Fibroblast of mammary gland (primary cell): ENCODE measurements around the gene NFIA.

Experiments
- DNase-seq: peaks from one replicate; pipeline ENCODE4 v3.0.0-alpha.2; 2010; ENCODE audit warnings: low read depth
- H3K4me3 ChIP-seq: 2 replicates; pipeline ENCODE4 v1.5.1; 2011; ENCODE audit warnings: low read depth, mild to moderate bottlenecking, low read length, moderate library complexity; ENCODE audit not compliant: control insufficient read depth
- CTCF ChIP-seq: conservative IDR thresholded peaks from 2 replicates; pipeline ENCODE4 v1.5.1; 2011; ENCODE audit warnings: low read depth, low read length, inconsistent platforms; ENCODE audit not compliant: control insufficient read depth, insufficient read depth

The NFIA gene

DNA sequence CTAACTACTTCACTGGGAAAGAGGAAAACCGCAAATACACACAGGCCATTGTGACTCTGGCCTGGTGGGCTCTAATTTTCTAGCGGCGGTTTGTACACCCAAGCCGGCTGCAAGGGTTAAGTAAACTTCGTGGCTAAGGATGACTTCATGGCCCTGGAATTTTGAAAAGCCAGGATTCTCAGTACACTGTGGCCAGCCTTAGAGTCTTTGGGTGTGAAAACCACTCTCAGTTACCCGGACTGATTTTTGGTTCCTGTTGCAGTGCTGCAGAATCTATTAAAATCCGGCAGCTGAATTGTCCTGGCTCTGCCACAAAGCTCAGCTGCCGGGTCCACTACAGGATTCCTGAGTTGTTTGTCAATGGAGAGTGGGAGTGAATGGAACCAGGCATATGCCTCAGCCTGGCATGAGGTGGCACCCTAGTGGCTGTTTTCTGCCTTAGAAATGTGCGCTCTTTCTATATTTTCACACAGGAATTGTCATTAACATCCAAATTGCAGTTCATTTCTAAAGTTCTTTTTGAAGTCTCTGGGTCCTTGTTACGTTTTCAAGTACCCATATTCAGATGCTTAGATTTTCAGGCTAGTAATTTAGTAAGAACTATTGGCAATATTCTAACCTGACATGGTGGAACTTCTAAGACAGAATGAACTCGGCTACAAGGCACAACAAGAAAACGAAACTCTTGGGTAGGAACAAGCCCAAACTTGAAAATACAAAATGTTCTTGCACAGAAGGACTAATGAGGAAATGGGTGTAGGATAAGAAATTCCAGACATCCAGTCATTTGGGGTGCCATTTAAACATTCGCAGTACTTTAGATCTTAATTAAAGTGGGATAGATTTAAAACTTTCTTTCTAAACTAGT, 255.9 kb downstream of the NFIA start:
- H3K4me3 ChIP-seq, result no peak overlapping the region
- peak; percentile 88 for DNase-seq
- peak; percentile 70 for TF ChIP-seq CTCF

- no peak overlapping the region for H3K4me3 ChIP-seq
- DNase-seq, result no peak
- no peak for TF ChIP-seq CTCF
Measured at GRCh38 chr1:61338899-61339298, 256.5 kb downstream of the NFIA start.

DNA sequence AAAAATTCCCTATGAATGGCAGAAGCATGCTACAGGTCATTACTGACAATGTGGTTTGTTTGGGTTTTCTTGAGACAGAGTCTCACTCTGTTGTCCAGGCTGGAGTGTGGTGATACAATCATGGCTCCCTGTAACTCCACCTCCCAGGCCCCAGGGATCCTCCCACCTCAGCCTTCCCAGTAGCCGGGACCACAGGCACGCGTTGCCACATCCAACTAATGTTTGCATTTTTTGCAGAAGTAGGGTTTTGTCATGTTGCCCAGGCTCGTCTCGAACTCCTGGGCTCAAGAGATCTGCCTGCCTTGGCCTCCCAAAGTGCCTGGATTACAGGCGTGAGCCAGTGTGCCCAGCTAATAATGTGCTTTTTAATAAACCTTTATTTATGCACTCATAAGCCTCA, 259.1 kb downstream of the NFIA start:
- DNase-seq, result no peak
- no peak overlapping the region for H3K4me3 ChIP-seq
- TF ChIP-seq CTCF, result no peak

- TF ChIP-seq CTCF, result no peak
- no peak overlapping the region for H3K4me3 ChIP-seq
- DNase-seq, result no peak
Measured at GRCh38 chr1:61343734-61344420, 261.5 kb downstream of the NFIA start.

- H3K4me3 ChIP-seq, result no peak overlapping the region
- no peak for DNase-seq
- TF ChIP-seq CTCF, result no peak
Measured at GRCh38 chr1:61344696-61345095, 262.3 kb downstream of the NFIA start.

- TF ChIP-seq CTCF, result no peak
- H3K4me3 ChIP-seq, result no peak overlapping the region
- DNase-seq, result no peak
Measured at GRCh38 chr1:61348025-61348665, 265.8 kb downstream of the NFIA start.
